ENCODE data around the gene MTERF2. TPM values are rescaled to one million over a fixed set of nuclear protein-coding genes. Genes with fewer than 3 reads are reported as not detected.

The MTERF2 gene
- total and polyA plus RNA-seq, 2 of the 13 experiments (the other 11 are each of a cell fraction or from before 2014, with no cell fraction given) = 8.0 to 11.6 TPM

DNA sequence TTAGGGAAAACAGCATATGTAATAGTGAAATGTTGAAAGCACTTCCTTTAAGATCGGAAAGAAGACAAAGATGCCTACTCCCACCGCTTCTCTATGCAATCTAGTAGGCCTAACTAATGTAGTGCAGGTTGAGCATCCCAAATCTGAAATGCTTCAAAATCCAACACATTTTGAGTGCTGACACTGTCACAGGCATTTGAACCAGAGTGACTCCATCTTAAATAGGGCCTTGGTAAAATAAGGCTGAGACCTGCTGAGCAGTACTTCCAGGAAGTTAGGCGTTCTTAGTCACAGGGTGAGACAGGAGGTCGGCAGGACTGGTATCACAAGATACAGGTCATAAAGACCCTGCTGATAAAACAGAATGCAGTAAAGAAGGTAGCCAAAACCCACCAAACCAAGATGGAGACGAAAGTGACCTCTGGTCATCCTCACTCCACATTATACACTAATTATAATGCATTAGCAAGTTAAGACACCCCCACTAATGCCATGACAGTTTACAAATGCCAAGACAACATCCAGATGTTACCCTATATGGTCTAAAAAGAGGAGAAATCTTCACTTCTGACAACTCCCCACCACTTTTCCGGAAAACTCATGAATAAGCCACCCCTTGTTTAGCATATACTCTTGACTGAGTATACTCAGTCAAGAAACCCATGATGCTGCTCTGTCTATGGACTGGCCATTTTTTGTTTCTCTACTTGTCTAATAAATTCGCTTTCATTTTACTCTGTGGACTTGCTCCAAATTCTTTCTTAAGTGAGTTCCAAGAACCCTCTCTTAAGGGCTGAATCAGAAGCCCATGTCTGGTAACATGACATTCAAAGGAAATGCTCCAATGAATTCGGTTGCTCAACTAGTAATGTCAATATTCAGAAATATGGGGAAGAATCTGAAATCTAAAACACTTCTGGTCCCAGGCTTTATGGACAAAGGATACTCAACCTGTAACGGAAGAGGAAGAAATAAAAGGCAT is 47.1 kb upstream of the MTERF2 start (continued):
- TF ChIP-seq ZNF841 (CRISPR knock-in tag; IDR thresholded peaks at IDR 0.05; ENCODE audit: borderline replicate concordance) = no peak
- no peak for TF ChIP-seq DZIP1 (CRISPR knock-in tag; IDR thresholded peaks at IDR 0.05)
- no peak for TF ChIP-seq HES4 (CRISPR knock-in tag; IDR thresholded peaks at IDR 0.05; ENCODE audit: borderline replicate concordance)

GRCh38 chr12:107032266-107032665 is 45.3 kb upstream of the MTERF2 start:
- no peak overlapping the region for H3K9ac ChIP-seq (ENCODE audit: insufficient read depth, low read depth, low read length)
- ATAC-seq (no peak), FAIRE-seq (no peak), DNase-seq (ENCODE audit: low spot score) (no peak)
- WGBS (ENCODE audit: low lambda C conversion rate) = 80% methylated on average over 7 of the region's 7 CpGs
- H2AFZ ChIP-seq (ENCODE audit: low read length) = no peak overlapping the region
- no peak overlapping the region for H3K4me3 ChIP-seq (replicated peaks in 1 of 3; ENCODE audit: insufficient read depth in 1 of 3, low read depth in 2 of 3, low read length in 3 of 3)
- no peak overlapping the region for H3K4me2 ChIP-seq (ENCODE audit: low read depth, low read length)
- H3K27ac ChIP-seq (ENCODE audit: extremely low read length, insufficient read depth, low read length) = no peak overlapping the region
- peaks cover 19% of the 10 kb centered on the region for H3K4me1 ChIP-seq (ENCODE audit: insufficient read depth, low read length)
- H3K79me2 ChIP-seq (ENCODE audit: insufficient read depth, low read length) = peaks cover 7% of the 10 kb centered on the region
- no peaks in the 10 kb centered on the region for H3K9me3 ChIP-seq (ENCODE audit: low read length)
- no TSS peak for BruUV-seq (replicated peaks)
- H3K27me3 ChIP-seq (ENCODE audit: control insufficient read depth in 1 of 2, insufficient read depth in 2 of 2, low read length in 2 of 2) = no peaks in the 10 kb centered on the region
- no peaks in the 10 kb centered on the region for H4K20me1 ChIP-seq (ENCODE audit: insufficient read depth, low read length)
- in situ Hi-C loops (cut with HindIII; ENCODE audit: extremely low pct_ligation_motif_present, low pct_unique_long_range_greater_than_20kb) (no loop called here), intact Hi-C loops (cut with micrococcal nuclease; ENCODE audit: unreplicated experiment) (no loop called here)
- ChIA-PET POLR2A (no interaction called here), CTCF (ENCODE audit: low intra/inter-chr PET ratio, low total read pairs) (no interaction called here)
- H3K36me3 ChIP-seq (replicated peaks in 1 of 2; ENCODE audit: control insufficient read depth in 1 of 2, insufficient read depth in 2 of 2, low read length in 2 of 2) = no peaks in the 10 kb centered on the region
- TF ChIP-seq ZNF777 (CRISPR knock-in tag; IDR thresholded peaks at IDR 0.05) = no peak
- TF ChIP-seq ZNF577 (CRISPR knock-in tag; IDR thresholded peaks at IDR 0.05; ENCODE audit: borderline replicate concordance, low read depth) = no peak
- no peak for TF ChIP-seq SPEN (CRISPR knock-in tag; IDR thresholded peaks at IDR 0.05; ENCODE audit: low read depth)
- TF ChIP-seq RARA (CRISPR knock-in tag; IDR thresholded peaks at IDR 0.05) = no peak
- no peak for TF ChIP-seq NR2F1 (CRISPR knock-in tag; IDR thresholded peaks at IDR 0.05)
- no peak for TF ChIP-seq DPF2 (CRISPR knock-in tag; IDR thresholded peaks at IDR 0.05; ENCODE audit: borderline replicate concordance, low read depth)
